Calu3 (cell line): ENCODE measurements around the gene SEC22C. TPM values are rescaled to one million over a fixed set of nuclear protein-coding genes. Genes with fewer than 3 reads are reported as not detected.

ENCODE experiments used
- BruUV-seq: library from RNA; stranded (reverse); fragments of 400-500 nt; replicated peaks from 2 replicates; lab custom pipeline; 2021; lab: Mats Ljungman, UMichigan
- CTCF ChIA-PET: fragments of 300-600 bp; sonication (Branson Sonifier 250); formaldehyde crosslinking; loops from one replicate; lab custom pipeline; 2022; ENCODE audit warnings: antibody characterized with exemption; lab: Charles Lee
- DNase-seq: peaks from one replicate; pipeline ENCODE4 v3.0.0; 2022
- H3K27ac Mint-ChIP-seq: one replicate; pipeline ENCODE4 v1.8.0; 2022; ENCODE audit warnings: mixed read lengths; ENCODE audit not compliant: unreplicated experiment
- H3K27me3 Mint-ChIP-seq: one replicate; pipeline ENCODE4 v1.8.0; 2022; ENCODE audit warnings: mixed read lengths; ENCODE audit not compliant: unreplicated experiment
- H3K36me3 Mint-ChIP-seq: one replicate; pipeline ENCODE4 v1.8.0; 2022; ENCODE audit warnings: mild to moderate bottlenecking, moderate library complexity, mixed read lengths; ENCODE audit not compliant: insufficient read depth, unreplicated experiment
- H3K4me1 Mint-ChIP-seq: one replicate; pipeline ENCODE4 v1.8.0; 2022; ENCODE audit warnings: mild to moderate bottlenecking, low read depth, mixed read lengths; ENCODE audit not compliant: unreplicated experiment
- H3K4me3 Mint-ChIP-seq: one replicate; pipeline ENCODE4 v1.8.0; 2022; ENCODE audit warnings: mild to moderate bottlenecking, low read depth, moderate library complexity, mixed read lengths; ENCODE audit not compliant: unreplicated experiment
- H3K9me3 Mint-ChIP-seq: one replicate; pipeline ENCODE4 v1.8.0; 2022; ENCODE audit warnings: low read depth, mixed read lengths; ENCODE audit not compliant: unreplicated experiment
- intact Hi-C: fragments of 100-400 bp; cut with micrococcal nuclease; formaldehyde crosslinking; loops from one replicate; pipeline ENCODE4 v1.10.0; 2022; ENCODE audit not compliant: unreplicated experiment
- total RNA-seq: library from RNA; stranded (reverse); gene quantifications from 2 replicates; pipeline ENCODE4 v1.2.3, GENCODE V29; 2022
- TF ChIP-seq, protein P1 (sequence below): fragments of 200-600 bp; IDR thresholded peaks from one replicate; pipeline ENCODE4 v1.8.0; 2022; ENCODE audit warnings: antibody characterized with exemption; ENCODE audit not compliant: unreplicated experiment

The SEC22C gene
- total RNA-seq, 1 experiment from 2014 or later: 42.3 TPM

DNA sequence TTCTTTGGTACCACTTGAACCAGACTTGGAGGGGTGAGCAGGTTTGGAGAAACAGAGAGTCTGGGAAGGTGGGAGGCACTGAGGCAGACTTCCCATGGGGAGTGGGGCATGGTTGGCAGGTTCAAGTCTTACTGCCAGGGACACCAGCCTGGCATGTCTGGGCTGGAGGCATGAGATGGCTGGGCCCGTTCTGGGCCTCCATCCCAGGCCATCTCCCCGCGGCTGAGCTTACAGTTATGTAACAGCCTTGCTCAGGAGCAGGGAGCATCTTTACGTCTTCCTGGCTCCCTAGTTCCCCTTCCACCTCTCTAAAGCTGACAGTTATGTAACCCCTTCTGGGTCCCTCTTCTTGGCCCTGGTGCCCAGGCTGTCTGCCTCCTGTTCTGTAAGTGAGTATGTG lies 66.9 kb downstream of the SEC22C start:
- CTCF ChIA-PET: no interaction called here

DNA sequence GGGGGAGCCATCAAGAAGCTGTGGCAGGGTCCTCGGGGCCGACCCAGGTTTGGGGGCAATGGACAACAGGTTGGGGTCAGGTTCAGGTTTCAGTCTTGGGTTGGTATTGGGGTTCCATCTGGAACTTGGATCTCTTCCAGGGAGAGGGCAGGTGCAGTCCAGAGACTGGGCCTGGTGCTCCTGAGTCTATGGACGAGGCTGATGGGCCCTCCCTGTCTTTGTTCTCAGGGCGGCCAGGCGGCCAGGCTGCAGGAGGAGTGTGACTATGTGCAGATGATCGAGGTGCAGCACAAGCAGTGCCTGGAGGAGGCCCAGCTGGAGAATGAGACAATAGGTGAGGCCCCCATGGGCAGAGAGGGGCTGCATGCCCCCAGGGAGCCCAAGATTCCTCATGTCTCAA lies 68.2 kb downstream of the SEC22C start:
- no peak for DNase-seq
- Mint-ChIP-seq H3K27ac (no peak overlapping the region), H3K36me3 (peaks cover 3% of the 10 kb centered on the region), H3K27me3 (no peaks in the 10 kb centered on the region), H3K4me3 (no peak overlapping the region), H3K9me3 (no peaks in the 10 kb centered on the region), H3K4me1 (peaks cover 4% of the 10 kb centered on the region)
- CTCF ChIA-PET: no interaction called here
- no TSS peak for BruUV-seq
- TF ChIP-seq, protein P1, sequence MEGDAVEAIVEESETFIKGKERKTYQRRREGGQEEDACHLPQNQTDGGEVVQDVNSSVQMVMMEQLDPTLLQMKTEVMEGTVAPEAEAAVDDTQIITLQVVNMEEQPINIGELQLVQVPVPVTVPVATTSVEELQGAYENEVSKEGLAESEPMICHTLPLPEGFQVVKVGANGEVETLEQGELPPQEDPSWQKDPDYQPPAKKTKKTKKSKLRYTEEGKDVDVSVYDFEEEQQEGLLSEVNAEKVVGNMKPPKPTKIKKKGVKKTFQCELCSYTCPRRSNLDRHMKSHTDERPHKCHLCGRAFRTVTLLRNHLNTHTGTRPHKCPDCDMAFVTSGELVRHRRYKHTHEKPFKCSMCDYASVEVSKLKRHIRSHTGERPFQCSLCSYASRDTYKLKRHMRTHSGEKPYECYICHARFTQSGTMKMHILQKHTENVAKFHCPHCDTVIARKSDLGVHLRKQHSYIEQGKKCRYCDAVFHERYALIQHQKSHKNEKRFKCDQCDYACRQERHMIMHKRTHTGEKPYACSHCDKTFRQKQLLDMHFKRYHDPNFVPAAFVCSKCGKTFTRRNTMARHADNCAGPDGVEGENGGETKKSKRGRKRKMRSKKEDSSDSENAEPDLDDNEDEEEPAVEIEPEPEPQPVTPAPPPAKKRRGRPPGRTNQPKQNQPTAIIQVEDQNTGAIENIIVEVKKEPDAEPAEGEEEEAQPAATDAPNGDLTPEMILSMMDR: no peak
- intact Hi-C loops: no loop called here

More for the DNA sequence above, 66.9 kb downstream of the SEC22C start:
- H3K27ac Mint-ChIP-seq: no peak overlapping the region
- H3K4me3 Mint-ChIP-seq: no peak overlapping the region
- H3K9me3 Mint-ChIP-seq: no peaks in the 10 kb centered on the region
- TF ChIP-seq, protein P1: no peak
- no TSS peak for BruUV-seq
- no peaks in the 10 kb centered on the region for H3K36me3 Mint-ChIP-seq
- no peaks in the 10 kb centered on the region for H3K4me1 Mint-ChIP-seq
- intact Hi-C loops: no loop called here
- no peaks in the 10 kb centered on the region for H3K27me3 Mint-ChIP-seq
- no peak for DNase-seq

DNA sequence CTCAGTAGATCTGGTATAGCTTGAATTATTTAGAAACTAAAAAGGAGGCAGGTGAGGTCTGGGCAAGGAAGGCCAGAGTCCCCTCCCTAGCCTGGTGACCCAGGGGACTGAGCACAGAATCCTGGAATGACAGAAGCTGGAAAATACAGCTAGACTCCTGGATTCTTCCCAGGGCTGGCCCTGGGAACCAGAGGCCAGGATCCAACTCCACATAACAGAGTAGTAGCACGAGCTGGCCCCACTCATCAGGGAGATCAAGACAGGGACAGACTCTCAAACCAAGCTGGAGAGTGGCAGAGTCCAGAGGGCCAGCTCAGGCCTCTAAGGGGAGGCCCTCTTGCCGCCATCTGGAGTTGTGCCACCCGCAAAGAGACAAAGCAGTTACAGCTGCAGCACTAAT lies 68.6 kb downstream of the SEC22C start:
- intact Hi-C loops: no loop called here
- H3K27ac Mint-ChIP-seq: no peak overlapping the region
- no peaks in the 10 kb centered on the region for H3K27me3 Mint-ChIP-seq
- BruUV-seq: no TSS peak
- no peak overlapping the region for H3K4me3 Mint-ChIP-seq
- CTCF ChIA-PET: no interaction called here
- peaks cover 4% of the 10 kb centered on the region for H3K36me3 Mint-ChIP-seq
- peaks cover 8% of the 10 kb centered on the region for H3K4me1 Mint-ChIP-seq
- TF ChIP-seq, protein P1: no peak
- no peak for DNase-seq
- H3K9me3 Mint-ChIP-seq: no peaks in the 10 kb centered on the region

DNA sequence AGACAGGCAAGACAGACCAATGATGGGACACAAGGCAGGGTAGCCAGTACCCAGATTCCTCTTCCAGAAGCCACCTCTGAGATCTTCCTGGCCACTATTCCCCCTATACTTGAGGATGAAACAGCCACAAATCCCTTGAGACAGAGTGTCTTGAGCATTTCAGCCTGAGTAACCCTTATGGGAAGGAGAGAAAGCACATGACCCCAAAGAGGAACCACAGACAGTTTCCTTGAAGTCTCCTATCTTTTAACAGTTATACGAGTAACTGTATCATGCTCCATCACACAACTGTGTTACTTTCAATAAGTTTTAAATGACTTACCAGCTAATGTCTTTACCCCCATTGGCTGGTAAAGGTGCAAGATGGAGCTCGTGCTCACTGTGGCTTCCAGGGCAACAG lies 70.0 kb downstream of the SEC22C start:
- Mint-ChIP-seq H3K4me1 (peaks cover 22% of the 10 kb centered on the region), H3K9me3 (no peaks in the 10 kb centered on the region), H3K27ac (no peak overlapping the region), H3K27me3 (no peaks in the 10 kb centered on the region), H3K36me3 (peaks cover 4% of the 10 kb centered on the region), H3K4me3 (no peak overlapping the region)
- TF ChIP-seq, protein P1: no peak
- intact Hi-C loops: no loop called here
- CTCF ChIA-PET: no interaction called here
- no peak for DNase-seq
- BruUV-seq: no TSS peak
